G401.6 (cell line): ENCODE measurements around the gene ZDHHC14.
"Not testable (repeated sequence)": the region's sequence is repeated elsewhere in the genome, so short reads cannot be mapped to it uniquely, and the experiment has no call there.

Experiments used
- FAIRE-seq: peaks from 2 replicates; lab custom pipeline; 2012; peaks lifted over from hg19 to GRCh38; lab: Jason Lieb, UNC

The ZDHHC14 gene

GRCh38 chr6:157381631-157382621 lies 936 bp downstream of the ZDHHC14 start:
- FAIRE-seq = no peak

- FAIRE-seq = no peak
These were observed 1.8 kb downstream of the ZDHHC14 start for GRCh38 chr6:157382821-157383220.

DNA sequence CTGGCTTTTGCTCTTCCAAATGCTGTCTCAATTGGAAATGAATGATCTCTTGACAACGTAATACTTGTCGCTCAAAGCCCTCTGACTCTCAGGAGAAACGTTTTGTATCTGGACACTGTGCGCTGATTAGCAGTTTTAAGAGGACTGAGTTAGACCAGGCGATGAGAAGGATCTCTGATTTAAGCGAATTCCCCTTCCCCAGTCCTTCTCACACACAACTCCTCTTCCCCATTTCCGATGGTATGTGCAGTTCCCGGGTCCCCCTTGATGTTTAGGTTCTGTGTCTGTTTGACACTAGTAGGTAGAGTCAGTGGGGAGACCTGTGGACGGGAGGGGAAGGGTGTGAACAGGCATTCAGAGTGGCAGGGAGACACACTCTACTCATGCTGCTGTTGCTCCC lies 2.5 kb downstream of the ZDHHC14 start:
- FAIRE-seq = no peak

- FAIRE-seq = not testable (repeated sequence)
These were observed 4.0 kb downstream of the ZDHHC14 start for GRCh38 chr6:157384962-157385361.

- no peak for FAIRE-seq
These were observed 4.5 kb downstream of the ZDHHC14 start for GRCh38 chr6:157385482-157385881.

GRCh38 chr6:157386023-157386422 lies 5.0 kb downstream of the ZDHHC14 start:
- FAIRE-seq = no peak

DNA sequence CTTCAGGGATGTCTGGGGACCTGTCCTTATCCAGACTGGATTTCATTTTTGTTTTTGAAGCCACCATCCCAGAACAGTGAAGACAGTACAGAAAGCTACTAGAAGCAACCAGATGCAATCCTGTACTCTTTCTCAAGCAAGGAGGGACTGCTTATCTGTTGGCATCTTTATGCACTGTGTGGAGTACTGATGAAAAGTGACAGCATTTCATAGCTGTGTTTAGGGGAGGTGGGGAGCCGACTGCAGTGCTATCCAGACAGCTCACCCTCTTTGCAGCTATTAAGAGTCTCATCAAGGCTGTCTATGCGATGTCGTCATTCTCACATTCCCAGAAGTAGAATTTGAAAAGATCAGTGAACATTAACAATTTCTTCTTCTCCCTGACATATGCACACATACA lies 5.5 kb downstream of the ZDHHC14 start:
- no peak for FAIRE-seq

- no peak for FAIRE-seq
These were observed 7.9 kb downstream of the ZDHHC14 start for GRCh38 chr6:157388924-157389323.

GRCh38 chr6:157390273-157391060 lies 9.5 kb downstream of the ZDHHC14 start:
- peak; percentile 17 for FAIRE-seq

DNA sequence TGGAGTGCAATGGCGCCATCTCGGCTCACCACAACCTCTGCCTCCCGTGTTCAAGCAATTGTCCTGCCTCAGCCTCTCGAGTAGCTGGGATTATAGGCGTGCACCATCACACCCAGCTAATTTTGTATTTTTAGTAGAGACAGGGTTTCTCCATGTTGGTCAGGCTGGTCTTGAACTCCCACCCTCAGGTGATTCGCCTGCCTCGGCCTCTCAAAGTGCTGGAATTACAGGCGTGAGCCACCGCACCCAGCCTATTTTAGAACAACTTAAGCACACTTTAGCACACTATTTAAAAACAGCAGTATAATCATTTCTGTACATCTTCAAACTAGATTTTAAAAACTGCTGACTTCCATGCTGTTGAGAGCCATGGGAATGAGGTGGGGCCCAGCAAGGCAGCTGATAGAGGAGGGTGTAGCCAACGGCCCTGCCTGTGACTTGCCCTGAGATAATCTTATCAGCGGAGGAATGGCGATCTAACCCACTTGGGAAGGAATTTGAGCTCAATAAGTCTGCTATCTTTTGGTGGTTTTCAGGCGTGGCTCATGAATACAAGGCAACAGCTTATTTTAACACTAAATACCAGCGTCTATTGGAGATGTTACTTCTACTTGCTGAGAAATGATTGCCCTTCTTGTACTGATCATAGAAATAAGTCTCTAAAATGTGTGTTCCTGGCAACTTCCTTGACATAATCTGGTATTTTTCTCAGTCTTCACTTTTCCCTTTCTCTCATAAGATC lies 12.1 kb downstream of the ZDHHC14 start:
- no peak for FAIRE-seq

DNA sequence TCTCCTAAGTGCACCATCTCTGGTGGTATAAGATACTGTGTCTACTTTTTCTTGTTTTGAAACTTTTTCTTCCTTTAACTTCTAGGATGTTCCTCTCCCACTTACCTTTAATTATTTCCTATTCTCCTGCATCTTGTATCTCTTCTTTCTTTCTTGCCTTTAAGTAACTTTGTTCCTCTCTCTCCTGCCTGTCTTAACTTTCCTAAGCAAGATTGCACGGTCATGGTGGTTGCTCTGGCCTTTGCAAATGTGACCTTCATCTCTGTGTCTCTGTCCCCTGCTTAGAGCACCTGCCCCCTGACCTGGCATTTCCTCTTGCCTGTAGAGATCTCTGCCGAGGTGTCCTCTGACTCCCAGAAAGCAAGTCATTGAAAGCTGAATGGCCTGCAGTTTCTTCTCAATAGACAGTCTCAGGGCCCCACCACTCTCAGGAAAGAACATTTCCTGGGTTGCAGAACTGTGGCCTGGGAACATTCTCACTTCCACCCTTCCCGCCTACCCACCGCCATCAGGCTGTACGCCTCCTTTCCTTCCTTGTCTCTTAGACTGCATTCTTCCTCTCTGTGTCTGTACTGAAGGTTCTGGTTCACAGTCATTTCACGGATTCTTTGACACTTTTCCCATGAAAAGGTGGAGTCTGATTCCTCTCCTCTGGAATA lies 12.8 kb downstream of the ZDHHC14 start:
- no peak for FAIRE-seq

- not testable (repeated sequence) for FAIRE-seq
These were observed 14.2 kb downstream of the ZDHHC14 start for GRCh38 chr6:157395199-157395598.

GRCh38 chr6:157396026-157396425 lies 15.0 kb downstream of the ZDHHC14 start:
- no peak for FAIRE-seq

GRCh38 chr6:157397660-157398059 lies 16.7 kb downstream of the ZDHHC14 start:
- FAIRE-seq = no peak

GRCh38 chr6:157398151-157398550 lies 17.2 kb downstream of the ZDHHC14 start:
- no peak for FAIRE-seq

DNA sequence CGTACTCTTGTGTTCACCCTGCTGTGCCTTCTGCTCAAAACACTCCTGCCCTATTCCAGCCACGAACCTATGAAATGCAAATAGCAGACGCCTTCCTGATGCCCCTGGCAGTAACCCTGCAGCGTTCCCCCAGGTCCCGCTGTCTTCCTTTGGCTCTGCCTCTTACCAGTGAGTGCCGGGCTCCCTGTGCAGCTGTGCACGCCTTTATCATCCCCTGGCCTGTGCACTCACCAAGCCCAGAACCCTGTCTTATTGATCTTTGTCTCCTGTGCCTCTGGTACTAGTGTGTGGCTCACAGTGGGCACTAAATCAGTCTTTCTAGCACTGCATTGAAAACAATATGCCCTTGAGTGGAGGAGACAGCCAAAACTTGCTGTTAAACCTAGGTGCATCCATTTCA lies 19.7 kb downstream of the ZDHHC14 start:
- no peak for FAIRE-seq

GRCh38 chr6:157401734-157402338 lies 20.8 kb downstream of the ZDHHC14 start:
- FAIRE-seq = no peak

- no peak for FAIRE-seq
These were observed 22.2 kb downstream of the ZDHHC14 start for GRCh38 chr6:157402996-157403685.

GRCh38 chr6:157403686-157404051 lies 22.7 kb downstream of the ZDHHC14 start:
- no peak for FAIRE-seq

DNA sequence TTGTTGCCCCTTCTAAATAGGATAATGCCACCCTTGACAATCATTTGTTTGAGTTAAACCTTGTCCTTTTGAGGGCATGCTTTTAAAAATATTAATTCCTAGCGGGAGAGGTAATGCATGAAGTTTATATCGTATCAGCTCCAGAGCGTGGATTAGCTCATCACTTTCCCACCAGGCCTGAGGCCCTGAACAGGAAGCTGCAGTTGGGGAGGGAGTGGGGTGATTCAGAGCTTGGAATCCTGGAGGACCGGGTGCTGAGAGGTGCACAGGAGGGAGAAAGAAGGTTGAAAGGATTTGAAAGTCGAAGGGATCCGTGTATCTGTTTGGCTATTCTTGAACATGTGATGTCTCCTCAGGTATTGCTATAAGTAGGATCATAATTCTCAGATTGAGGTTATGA lies 25.0 kb downstream of the ZDHHC14 start:
- no peak for FAIRE-seq

DNA sequence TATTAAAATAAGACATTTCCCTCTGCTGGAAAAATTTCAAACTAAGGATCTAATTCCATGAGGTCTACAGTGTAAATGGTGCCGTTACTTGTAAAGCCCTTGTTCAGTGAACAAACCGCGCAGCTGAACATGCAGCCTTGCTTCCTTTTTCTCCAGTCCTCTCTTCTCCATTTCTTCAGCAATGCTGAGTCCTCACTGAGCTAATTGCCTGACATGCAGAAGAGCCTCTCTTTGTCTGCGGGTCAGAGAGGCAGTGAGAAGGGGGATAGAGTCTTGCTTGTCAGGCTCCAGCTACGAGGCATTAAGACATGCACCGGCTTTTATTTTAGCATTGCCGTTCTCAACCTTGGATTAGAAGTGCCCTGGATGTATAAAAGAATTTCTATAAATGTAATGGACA lies 25.7 kb downstream of the ZDHHC14 start:
- FAIRE-seq = no peak
